ENCODE measurements around the gene DCANP1. TPM values are rescaled to one million over a fixed set of nuclear protein-coding genes. Genes with fewer than 3 reads are reported as not detected.

Gene DCANP1
- total and polyA plus RNA-seq, 2 donors (not counting 3 experiments of a cell fraction or from before 2014, with no cell fraction given) = not detected

DNA sequence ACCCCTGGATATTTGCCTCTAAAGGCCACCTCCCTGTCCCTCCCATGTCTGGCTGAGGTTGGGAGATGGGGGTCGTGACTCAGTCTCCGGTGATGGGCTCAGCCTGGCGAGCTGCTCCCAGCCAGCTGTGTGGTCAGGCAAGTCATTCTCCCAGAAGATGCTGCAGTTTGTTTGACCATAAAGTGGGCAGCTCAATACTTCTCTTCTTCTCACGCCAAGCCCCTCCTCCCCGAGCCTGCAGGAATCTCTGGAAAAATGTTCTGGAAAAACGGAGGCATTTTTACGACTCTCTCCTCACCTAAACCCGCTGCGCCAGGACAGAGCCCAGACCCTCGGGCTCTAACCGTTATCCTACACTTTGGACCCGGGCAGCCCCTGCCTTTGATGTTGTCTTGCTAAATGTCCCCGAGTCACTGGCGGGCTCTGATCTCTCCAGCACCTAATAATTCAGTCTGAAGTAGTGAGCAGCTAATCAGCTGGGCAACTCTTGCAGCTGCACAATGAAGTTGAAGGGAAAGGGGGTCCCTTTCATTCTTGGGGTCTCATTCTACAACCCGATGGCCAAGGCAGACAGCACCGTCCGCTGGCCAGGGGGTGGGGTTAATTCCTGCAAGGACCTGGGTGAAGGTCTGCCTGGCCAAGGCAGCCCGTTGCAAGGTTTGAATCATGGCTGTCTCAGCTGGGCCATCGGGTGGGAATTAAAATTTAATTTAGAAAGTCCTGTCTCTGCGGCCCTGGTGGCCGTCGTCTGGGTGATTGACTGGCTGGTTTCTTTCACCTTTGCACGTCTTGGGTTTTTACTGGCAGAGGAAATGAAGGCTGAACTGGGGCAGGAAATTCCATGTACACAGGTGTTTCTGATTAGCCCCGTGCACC, 12.3 kb downstream of the DCANP1 start:
- no peak for FAIRE-seq
- no peaks in the 10 kb centered on the region for H3K79me2 ChIP-seq (ENCODE audit: control insufficient read depth, insufficient read depth, low read length)
- peaks cover 7 to 23% of the 10 kb centered on the region in 2 experiments for H3K27me3 ChIP-seq (ENCODE audit: control insufficient read depth in 2 of 2, insufficient read depth in 2 of 2, low read length in 2 of 2)
- H4K20me1 ChIP-seq (replicated peaks; ENCODE audit: control insufficient read depth, extremely low read depth, insufficient read depth, low read length) = no peaks in the 10 kb centered on the region
- no peak overlapping the region for H3K9ac ChIP-seq (replicated peaks; ENCODE audit: extremely low read depth, insufficient read depth, low read length)
- no TSS peak for BruUV-seq (replicated peaks)
- H3K36me3 ChIP-seq (ENCODE audit: control insufficient read depth in 2 of 2, extremely low read depth in 1 of 2, insufficient read depth in 2 of 2, low read length in 2 of 2) = no peaks in the 10 kb centered on the region
- ChIA-PET POLR2A (no interaction called here), CTCF (interaction anchor here (1.0 to 1.1 kb wide), 2 partner anchors 9 to 29 kb away, joined by 3 to 6 read pairs; no protein-coding TSS in a partner anchor)
- H3K9me3 ChIP-seq (replicated peaks; ENCODE audit: control insufficient read depth, insufficient read depth, low read length) = no peaks in the 10 kb centered on the region
- no peak overlapping the region for H3K4me3 ChIP-seq (replicated peaks in 1 of 3; ENCODE audit: insufficient read depth in 1 of 3, low read depth in 1 of 3, low read length in 3 of 3)
- no peak overlapping the region for H2AFZ ChIP-seq (ENCODE audit: low read depth, low read length)
- intact Hi-C loops (cut with micrococcal nuclease) = no loop called here
- no peak overlapping the region for H3K4me2 ChIP-seq (ENCODE audit: insufficient read depth, low read length)
- TF ChIP-seq, protein P1, sequence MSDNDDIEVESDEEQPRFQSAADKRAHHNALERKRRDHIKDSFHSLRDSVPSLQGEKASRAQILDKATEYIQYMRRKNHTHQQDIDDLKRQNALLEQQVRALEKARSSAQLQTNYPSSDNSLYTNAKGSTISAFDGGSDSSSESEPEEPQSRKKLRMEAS (IDR thresholded peaks at IDR 0.05; ENCODE audit: insufficient read depth, insufficient read length) = no peak
- TF ChIP-seq, protein P2, sequence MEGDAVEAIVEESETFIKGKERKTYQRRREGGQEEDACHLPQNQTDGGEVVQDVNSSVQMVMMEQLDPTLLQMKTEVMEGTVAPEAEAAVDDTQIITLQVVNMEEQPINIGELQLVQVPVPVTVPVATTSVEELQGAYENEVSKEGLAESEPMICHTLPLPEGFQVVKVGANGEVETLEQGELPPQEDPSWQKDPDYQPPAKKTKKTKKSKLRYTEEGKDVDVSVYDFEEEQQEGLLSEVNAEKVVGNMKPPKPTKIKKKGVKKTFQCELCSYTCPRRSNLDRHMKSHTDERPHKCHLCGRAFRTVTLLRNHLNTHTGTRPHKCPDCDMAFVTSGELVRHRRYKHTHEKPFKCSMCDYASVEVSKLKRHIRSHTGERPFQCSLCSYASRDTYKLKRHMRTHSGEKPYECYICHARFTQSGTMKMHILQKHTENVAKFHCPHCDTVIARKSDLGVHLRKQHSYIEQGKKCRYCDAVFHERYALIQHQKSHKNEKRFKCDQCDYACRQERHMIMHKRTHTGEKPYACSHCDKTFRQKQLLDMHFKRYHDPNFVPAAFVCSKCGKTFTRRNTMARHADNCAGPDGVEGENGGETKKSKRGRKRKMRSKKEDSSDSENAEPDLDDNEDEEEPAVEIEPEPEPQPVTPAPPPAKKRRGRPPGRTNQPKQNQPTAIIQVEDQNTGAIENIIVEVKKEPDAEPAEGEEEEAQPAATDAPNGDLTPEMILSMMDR (IDR thresholded peaks at IDR 0.05; ENCODE audit: extremely low read depth in 1 of 2, insufficient read depth in 1 of 2, low read depth in 1 of 2, low read length in 2 of 2) = no peak
- TF ChIP-seq GATA2 (IDR thresholded peaks at IDR 0.05; ENCODE audit: insufficient read depth, insufficient read length, low read depth, low read length) (no peak), JUN (IDR thresholded peaks at IDR 0.05; ENCODE audit: borderline replicate concordance, insufficient read depth, insufficient read length, low read depth) (no peak), POLR2AphosphoS5 (IDR thresholded peaks at IDR 0.05; ENCODE audit: insufficient read depth, low read depth, low read length) (no peak), EZH2 (IDR thresholded peaks at IDR 0.05; ENCODE audit: borderline replicate concordance, low read depth, low read length, severe bottlenecking) (no peak), MYC (IDR thresholded peaks at IDR 0.05; ENCODE audit: low read depth, low read length) (no peak), FOS (IDR thresholded peaks at IDR 0.05; ENCODE audit: borderline replicate concordance, insufficient read depth, low read length) (no peak), POLR2A (IDR thresholded peaks at IDR 0.05; ENCODE audit: low read depth, low read length) (no peak)
- dilution Hi-C loops (cut with MboI; ENCODE audit: extremely low pct_ligation_motif_present, low sequenced_read_pairs) = no loop called here
- H3K27ac ChIP-seq (ENCODE audit: insufficient read depth, low read depth, low read length) = no peak overlapping the region
- H3K9me1 ChIP-seq (replicated peaks; ENCODE audit: control insufficient read depth, extremely low read depth, insufficient read depth, low read length) = no peaks in the 10 kb centered on the region
- H3K4me1 ChIP-seq (ENCODE audit: control insufficient read depth, extremely low read depth, insufficient read depth, low read length) = no peaks in the 10 kb centered on the region
- DNase-seq (ENCODE audit: low read depth, low spot score) = no peak

Measured in endothelial cell of umbilical vein (primary cell).